H9 (cell line): ENCODE results near the gene TSPAN18. TPM values are rescaled to one million over a fixed set of nuclear protein-coding genes. Genes with fewer than 3 reads are reported as not detected.

Source experiments
- DNase-seq: peaks from one replicate; pipeline ENCODE4 v3.0.0-alpha.2; 2017
- H2AFZ ChIP-seq: one replicate; pipeline ENCODE4 v1.6.1; 2013; ENCODE audit warnings: mild to moderate bottlenecking, low read length, control low read depth, moderate library complexity
- H2AK5ac ChIP-seq: 2 replicates; pipeline ENCODE4 v1.6.1; 2013; ENCODE audit warnings: low read length, control low read depth, mixed read lengths; ENCODE audit not compliant: insufficient read length
- H2BK120ac ChIP-seq: one replicate; pipeline ENCODE4 v1.6.1; 2013; ENCODE audit warnings: low read depth, mild to moderate bottlenecking, low read length, control low read depth, inconsistent platforms; ENCODE audit not compliant: poor library complexity, severe bottlenecking
- H2BK12ac ChIP-seq: 2 replicates; pipeline ENCODE4 v1.6.1; 2013; ENCODE audit warnings: low read length, control low read depth, mixed read lengths, low read depth; ENCODE audit not compliant: insufficient read length
- H2BK15ac ChIP-seq: 2 replicates; pipeline ENCODE4 v1.6.1; 2013; ENCODE audit warnings: low read depth, low read length, control low read depth
- H2BK20ac ChIP-seq: one replicate; pipeline ENCODE4 v1.6.1; 2013; ENCODE audit warnings: low read depth, mild to moderate bottlenecking, low read length, control low read depth, inconsistent platforms; ENCODE audit not compliant: poor library complexity, severe bottlenecking
- H2BK5ac ChIP-seq: 2 replicates; pipeline ENCODE4 v1.6.1; 2013; ENCODE audit warnings: low read length, control low read depth, mixed read lengths; ENCODE audit not compliant: insufficient read length
- H3K14ac ChIP-seq: 2 replicates; pipeline ENCODE4 v1.6.1; 2013; ENCODE audit warnings: low read length, control low read depth; ENCODE audit not compliant: insufficient read depth
- H3K18ac ChIP-seq: 2 replicates; pipeline ENCODE4 v1.6.1; 2013; ENCODE audit warnings: low read depth, mild to moderate bottlenecking, mixed read lengths, low read length, control low read depth; ENCODE audit not compliant: insufficient read length
- H3K23ac ChIP-seq: 2 replicates; pipeline ENCODE4 v1.6.1; 2013; ENCODE audit warnings: low read length, control low read depth, mixed read lengths, low read depth; ENCODE audit not compliant: insufficient read length
- H3K23me2 ChIP-seq: 2 replicates; pipeline ENCODE4 v1.6.1; 2013; ENCODE audit warnings: low read depth, mild to moderate bottlenecking, mixed read lengths, low read length, control low read depth; ENCODE audit not compliant: insufficient read length, poor library complexity, severe bottlenecking
- H3K27ac ChIP-seq: 2 replicates; pipeline ENCODE4 v1.5.1; 2013; ENCODE audit warnings: low read length, control low read depth, mixed read lengths, low read depth; ENCODE audit not compliant: insufficient read length
- H3K27me3 ChIP-seq: 2 replicates; pipeline ENCODE4 v1.6.1; 2013; ENCODE audit warnings: low read length, control low read depth, inconsistent platforms; ENCODE audit not compliant: insufficient read depth
- H3K4ac ChIP-seq: 2 replicates; pipeline ENCODE4 v1.6.1; 2013; ENCODE audit warnings: low read depth, mild to moderate bottlenecking, control low read depth, inconsistent platforms, low read length, moderate library complexity
- H3K4me1 ChIP-seq: 2 replicates; pipeline ENCODE4 v1.6.1; 2013; ENCODE audit warnings: low read length, control low read depth, inconsistent platforms; ENCODE audit not compliant: insufficient read depth
- H3K4me2 ChIP-seq: 2 replicates; pipeline ENCODE4 v1.6.1; 2013; ENCODE audit warnings: low read length, control low read depth, mixed read lengths; ENCODE audit not compliant: insufficient read length, insufficient read depth
- H3K56ac ChIP-seq: 2 replicates; pipeline ENCODE4 v1.6.1; 2013; ENCODE audit warnings: low read depth, mild to moderate bottlenecking, mixed read lengths, low read length, control low read depth; ENCODE audit not compliant: insufficient read length
- H3K79me1 ChIP-seq: 2 replicates; pipeline ENCODE4 v1.6.1; 2013; ENCODE audit warnings: low read depth, mild to moderate bottlenecking, moderate library complexity, low read length, control low read depth, inconsistent platforms; ENCODE audit not compliant: insufficient read depth, poor library complexity, severe bottlenecking
- H3K79me2 ChIP-seq: 2 replicates; pipeline ENCODE4 v1.6.1; 2013; ENCODE audit warnings: low read length, control low read depth, inconsistent platforms; ENCODE audit not compliant: insufficient read depth
- H3K9ac ChIP-seq: 2 replicates; pipeline ENCODE4 v1.6.1; 2013; ENCODE audit warnings: low read length, control low read depth, mixed read lengths; ENCODE audit not compliant: insufficient read length; ENCODE audit errors: extremely low read depth
- H3K9me3 ChIP-seq: one replicate; pipeline ENCODE4 v1.6.1; 2013; ENCODE audit warnings: low read depth, low read length, inconsistent platforms; ENCODE audit not compliant: control insufficient read depth
- H3T11ph ChIP-seq: one replicate; pipeline ENCODE4 v1.6.1; 2013; ENCODE audit warnings: mild to moderate bottlenecking, low read length, control low read depth, inconsistent platforms
- H4K20me1 ChIP-seq: one replicate; pipeline ENCODE4 v1.6.1; 2013; ENCODE audit not compliant: control insufficient read depth, insufficient read length, insufficient read depth
- H4K5ac ChIP-seq: 2 replicates; pipeline ENCODE4 v1.6.1; 2013; ENCODE audit warnings: low read depth, mild to moderate bottlenecking, mixed read lengths, low read length, control low read depth; ENCODE audit not compliant: insufficient read length
- H4K8ac ChIP-seq: replicated peaks from 2 replicates; pipeline ENCODE4 v1.6.1; 2013; ENCODE audit warnings: low read length, control low read depth, mixed read lengths, low read depth; ENCODE audit not compliant: insufficient read length
- H4K91ac ChIP-seq: 2 replicates; pipeline ENCODE4 v1.6.1; 2013; ENCODE audit warnings: low read depth, mild to moderate bottlenecking, moderate library complexity, mixed read lengths, low read length, control low read depth; ENCODE audit not compliant: insufficient read length
- H3K27ac Mint-ChIP-seq, 3 experiments: 2 replicates in 2 of 3; 3 replicates in 1 of 3; pipeline ENCODE4 v1.8.0; 2020 to 2021; ENCODE audit warnings: mixed read lengths in 3 of 3, mild to moderate bottlenecking in 1 of 3, moderate library complexity in 1 of 3
- H3K27me3 Mint-ChIP-seq: 2 replicates; pipeline ENCODE4 v1.8.0; 2021; ENCODE audit warnings: low read depth, mild to moderate bottlenecking, moderate library complexity, mixed read lengths
- H3K36me3 Mint-ChIP-seq, 3 experiments: 2 replicates in 2 of 3; 3 replicates in 1 of 3; pipeline ENCODE4 v1.8.0; 2020 to 2021; ENCODE audit warnings: low read depth in 3 of 3, mixed read lengths in 3 of 3; ENCODE audit not compliant: insufficient read depth in 1 of 3
- H3K4me1 Mint-ChIP-seq, 2 experiments: 2 replicates each; pipeline ENCODE4 v1.8.0; 2020; ENCODE audit warnings: mixed read lengths in 2 of 2
- H3K4me3 Mint-ChIP-seq, 2 experiments: 2 replicates in 1 of 2; 3 replicates in 1 of 2; pipeline ENCODE4 v1.8.0; 2020 to 2021; ENCODE audit warnings: mild to moderate bottlenecking in 2 of 2, mixed read lengths in 2 of 2, moderate library complexity in 1 of 2
- H3K9me3 Mint-ChIP-seq, 2 experiments: 2 replicates in 1 of 2; 3 replicates in 1 of 2; pipeline ENCODE4 v1.8.0; 2020; ENCODE audit warnings: mild to moderate bottlenecking in 2 of 2, mixed read lengths in 2 of 2, moderate library complexity in 1 of 2
- WGBS: extraction: QIAGEN DNeasy Blood & Tissue Kit; methylation state at CpG from one replicate; pipeline ENCODE4 v1.1.7; 2013; ENCODE audit warnings: missing lambda C conversion rate, low lambda C conversion rate, mixed read lengths; ENCODE audit not compliant: insufficient read length; ENCODE audit errors: extremely low coverage; 5-methylcytosine and 5-hydroxymethylcytosine counted together
- total RNA-seq: library from RNA; stranded (reverse); gene quantifications from 2 replicates; pipeline ENCODE4 v1.2.1, GENCODE V29; 2021
- TF ChIP-seq, protein P1 (sequence below): fragments of 200-600 bp; sonication (generic); conservative IDR thresholded peaks from 3 replicates; pipeline ENCODE4 v1.8.0; 2021; ENCODE audit warnings: antibody characterized with exemption, mild to moderate bottlenecking

Gene TSPAN18
- total RNA-seq, 1 experiment from 2014 or later = 25.3 TPM

DNA sequence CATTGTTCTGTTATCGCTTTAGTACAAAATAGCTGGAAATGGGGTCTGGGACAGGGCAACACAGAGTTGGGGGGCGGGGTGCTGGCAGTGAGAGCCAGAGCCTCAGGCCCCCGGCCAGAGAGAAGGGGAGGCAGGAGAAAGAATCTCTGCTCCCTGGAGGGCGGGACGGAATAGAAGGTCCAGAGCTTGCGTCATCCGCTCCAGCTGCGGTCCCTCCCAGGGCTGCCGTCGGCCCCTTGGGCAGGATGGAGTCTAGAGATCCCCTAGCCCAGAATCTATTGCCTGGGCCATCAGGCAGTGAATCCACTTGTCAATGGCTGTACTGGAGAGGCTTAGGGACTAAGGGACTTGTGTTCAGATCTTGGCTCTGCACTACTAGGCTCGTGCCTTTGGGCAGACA is 218.9 kb downstream of the TSPAN18 start:
- H2BK5ac ChIP-seq = no peak overlapping the region
- no peak overlapping the region for H3K18ac ChIP-seq
- no peak overlapping the region for H3K4ac ChIP-seq
- H3K27ac ChIP-seq = no peak overlapping the region
- peaks cover 2 to 24% (median 21%) of the 10 kb centered on the region in 3 experiments; a peak in 6 of 7 replicates for H3K36me3 Mint-ChIP-seq
- H3K79me2 ChIP-seq = no peaks in the 10 kb centered on the region
- H4K20me1 ChIP-seq = no peaks in the 10 kb centered on the region
- no peak overlapping the region for H4K5ac ChIP-seq
- H3K79me1 ChIP-seq = no peaks in the 10 kb centered on the region
- H3T11ph ChIP-seq = no peak overlapping the region
- H3K9ac ChIP-seq = no peak overlapping the region
- H3K27ac Mint-ChIP-seq = no peak overlapping the region; a peak in 1 of 7 replicates
- no peaks in the 10 kb centered on the region; the same call in 1 of the 2 replicates for H3K27me3 Mint-ChIP-seq
- peaks cover 4% of the 10 kb centered on the region for H3K23me2 ChIP-seq
- H3K23ac ChIP-seq = no peak overlapping the region
- H3K27me3 ChIP-seq = no peaks in the 10 kb centered on the region
- no peak overlapping the region for H2BK15ac ChIP-seq
- TF ChIP-seq, protein P1, sequence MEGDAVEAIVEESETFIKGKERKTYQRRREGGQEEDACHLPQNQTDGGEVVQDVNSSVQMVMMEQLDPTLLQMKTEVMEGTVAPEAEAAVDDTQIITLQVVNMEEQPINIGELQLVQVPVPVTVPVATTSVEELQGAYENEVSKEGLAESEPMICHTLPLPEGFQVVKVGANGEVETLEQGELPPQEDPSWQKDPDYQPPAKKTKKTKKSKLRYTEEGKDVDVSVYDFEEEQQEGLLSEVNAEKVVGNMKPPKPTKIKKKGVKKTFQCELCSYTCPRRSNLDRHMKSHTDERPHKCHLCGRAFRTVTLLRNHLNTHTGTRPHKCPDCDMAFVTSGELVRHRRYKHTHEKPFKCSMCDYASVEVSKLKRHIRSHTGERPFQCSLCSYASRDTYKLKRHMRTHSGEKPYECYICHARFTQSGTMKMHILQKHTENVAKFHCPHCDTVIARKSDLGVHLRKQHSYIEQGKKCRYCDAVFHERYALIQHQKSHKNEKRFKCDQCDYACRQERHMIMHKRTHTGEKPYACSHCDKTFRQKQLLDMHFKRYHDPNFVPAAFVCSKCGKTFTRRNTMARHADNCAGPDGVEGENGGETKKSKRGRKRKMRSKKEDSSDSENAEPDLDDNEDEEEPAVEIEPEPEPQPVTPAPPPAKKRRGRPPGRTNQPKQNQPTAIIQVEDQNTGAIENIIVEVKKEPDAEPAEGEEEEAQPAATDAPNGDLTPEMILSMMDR = no peak
- no peak overlapping the region for H3K4me3 Mint-ChIP-seq
- no peak overlapping the region for H3K14ac ChIP-seq
- peaks cover 54 to 74% of the 10 kb centered on the region in 2 experiments for H3K4me1 Mint-ChIP-seq
- H3K4me2 ChIP-seq = no peak overlapping the region
- H2AK5ac ChIP-seq = no peak overlapping the region
- no peak overlapping the region for H3K56ac ChIP-seq
- no peak overlapping the region for H2AFZ ChIP-seq
- no CpG with 5 or more reads among the region's 11 CpGs for WGBS
- H3K9me3 ChIP-seq = no peaks in the 10 kb centered on the region
- no peak overlapping the region for H4K91ac ChIP-seq
- H2BK12ac ChIP-seq = no peak overlapping the region
- peaks cover 2% of the 10 kb centered on the region; the same call in 1 of the 2 replicates for H3K4me1 ChIP-seq
- DNase-seq = no peak
- no peak overlapping the region for H2BK20ac ChIP-seq
- H4K8ac ChIP-seq = no peak overlapping the region
- H3K9me3 Mint-ChIP-seq = peaks cover 0 to 3% of the 10 kb centered on the region in 2 experiments; a peak in 2 of 5 replicates
- H2BK120ac ChIP-seq = no peak overlapping the region
